M059J (cell line): Measurements from ENCODE around the gene GALNTL6. TPM values are rescaled to one million over a fixed set of nuclear protein-coding genes. Genes with fewer than 3 reads are reported as not detected.

Source experiments
- DNase-seq: peaks from one replicate; pipeline ENCODE4 v3.0.0-alpha.2; 2012; ENCODE audit warnings: low read depth
- total RNA-seq: library from RNA; depleted of rRNA; stranded (reverse); fragments of >200 nt; shearing (Covaris generic); gene quantifications from 2 replicates; pipeline ENCODE4 v1.2.3, GENCODE V29; 2014

The GALNTL6 gene
- total RNA-seq, 1 experiment from 2014 or later, result not detected

DNA sequence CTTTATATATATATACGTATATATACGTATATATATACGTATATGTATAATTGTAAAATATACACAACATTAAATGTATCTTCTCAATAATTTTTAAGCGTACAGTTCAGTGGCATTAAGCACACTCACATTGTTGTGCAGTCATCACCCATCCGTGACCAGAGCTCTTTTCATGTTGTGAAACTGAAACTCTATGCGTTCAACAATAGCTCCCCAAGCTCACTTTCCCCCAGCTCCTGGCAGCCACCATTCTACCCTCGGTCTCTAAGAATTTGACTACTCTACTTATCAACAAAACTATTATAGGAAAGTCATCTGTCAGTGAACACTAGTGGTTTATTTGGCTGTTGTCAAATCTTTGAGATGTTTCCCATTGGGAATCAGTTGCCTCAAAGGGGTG lies 733.6 kb downstream of the GALNTL6 start:
- no peak for DNase-seq

GRCh38 chr4:172547724-172548123 lies 734.5 kb downstream of the GALNTL6 start:
- no peak for DNase-seq

GRCh38 chr4:172553216-172553615 lies 740.0 kb downstream of the GALNTL6 start:
- DNase-seq, result no peak

GRCh38 chr4:172554588-172554987 lies 741.4 kb downstream of the GALNTL6 start:
- DNase-seq, result no peak

DNA sequence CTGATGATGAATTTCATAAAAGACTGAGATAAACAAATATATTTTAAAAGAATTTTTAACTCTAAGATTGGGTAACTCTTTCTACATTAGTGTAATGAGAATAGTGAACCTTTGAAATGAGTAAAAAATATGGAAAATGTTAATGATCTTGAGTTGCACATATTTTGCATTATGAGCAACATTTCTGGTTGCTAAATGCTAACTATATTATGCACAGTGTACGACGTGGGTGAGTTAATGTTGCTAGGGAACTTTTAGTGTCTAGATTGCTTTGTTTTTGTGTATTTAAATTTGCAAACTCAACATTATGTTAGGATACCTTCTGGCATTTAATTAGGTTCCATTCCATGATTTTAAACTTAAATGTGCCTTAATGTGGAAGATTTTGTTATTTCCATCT lies 742.5 kb downstream of the GALNTL6 start:
- no peak for DNase-seq

DNA sequence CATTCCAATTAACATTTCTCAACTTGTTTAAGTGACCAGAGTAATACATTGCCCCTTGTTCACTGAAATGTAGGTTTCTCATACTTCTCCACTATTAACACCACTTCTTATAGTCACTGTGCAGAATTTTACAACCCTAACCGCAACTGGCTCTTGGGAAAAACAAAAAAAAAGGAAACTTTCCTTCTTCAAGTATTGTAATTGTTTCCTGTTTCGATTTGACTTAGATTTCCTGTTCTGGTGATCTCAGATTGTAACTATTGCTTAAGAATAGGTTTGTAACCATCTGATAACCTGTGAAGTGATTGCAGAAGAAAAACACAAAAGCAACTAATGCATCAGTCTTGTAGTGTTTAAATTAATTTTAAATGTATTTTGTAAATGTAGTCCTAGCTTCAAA lies 760.7 kb downstream of the GALNTL6 start:
- DNase-seq, result no peak

- DNase-seq, result no peak
These were observed 765.5 kb downstream of the GALNTL6 start for GRCh38 chr4:172578712-172579111.

- no peak for DNase-seq
These were observed 771.6 kb downstream of the GALNTL6 start for GRCh38 chr4:172584816-172585215.

DNA sequence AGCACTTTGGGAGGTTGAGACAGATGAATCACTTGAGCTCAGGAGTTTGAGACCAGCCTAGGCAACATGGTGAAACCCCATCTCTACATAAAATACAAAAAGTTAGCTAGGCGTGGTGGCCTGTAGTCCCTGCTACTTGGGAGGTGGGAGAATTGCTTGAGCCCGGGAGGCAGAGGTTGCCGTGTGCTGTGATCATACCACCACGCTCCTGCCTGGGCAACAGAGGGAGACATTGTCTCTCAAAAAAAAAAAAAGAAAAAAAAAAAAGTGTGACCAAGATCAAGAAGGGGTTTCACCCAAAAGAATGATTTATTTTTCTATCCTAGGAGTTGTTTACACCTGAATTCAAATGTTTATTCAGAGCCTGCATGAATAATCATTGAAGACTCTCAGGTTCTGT lies 783.0 kb downstream of the GALNTL6 start:
- DNase-seq, result no peak

- DNase-seq, result no peak
These were observed 786.4 kb downstream of the GALNTL6 start for GRCh38 chr4:172599554-172599953.

GRCh38 chr4:172601195-172601594 lies 788.0 kb downstream of the GALNTL6 start:
- no peak for DNase-seq

- DNase-seq, result no peak
These were observed 806.0 kb downstream of the GALNTL6 start for GRCh38 chr4:172619218-172619617.

GRCh38 chr4:172619798-172620197 lies 806.6 kb downstream of the GALNTL6 start:
- DNase-seq, result no peak

- no peak for DNase-seq
These were observed 815.1 kb downstream of the GALNTL6 start for GRCh38 chr4:172628263-172628662.

GRCh38 chr4:172630280-172630679 lies 817.1 kb downstream of the GALNTL6 start:
- no peak for DNase-seq

- no peak for DNase-seq
These were observed 818.6 kb downstream of the GALNTL6 start for GRCh38 chr4:172631832-172632231.

DNA sequence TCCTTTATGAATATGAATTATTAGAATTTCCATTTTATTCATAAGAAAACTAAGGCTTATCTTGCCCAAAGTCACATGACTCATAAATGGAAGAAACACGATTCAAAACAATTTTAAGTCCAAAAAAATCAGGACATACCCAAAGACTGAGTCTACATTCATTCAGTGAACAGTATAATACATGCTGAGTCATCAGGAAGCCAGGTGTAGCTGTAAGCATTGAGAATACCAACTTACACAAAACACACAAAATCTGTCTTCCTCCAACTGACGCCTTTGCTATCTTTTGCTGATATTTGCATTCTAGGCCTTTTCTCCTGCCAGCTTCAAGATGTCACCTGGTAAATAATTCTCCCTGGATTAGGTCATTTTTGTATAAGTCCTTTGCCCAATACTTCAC lies 835.3 kb downstream of the GALNTL6 start:
- no peak for DNase-seq

GRCh38 chr4:172649143-172649542 lies 835.9 kb downstream of the GALNTL6 start:
- DNase-seq, result no peak

- DNase-seq, result no peak
These were observed 837.7 kb downstream of the GALNTL6 start for GRCh38 chr4:172650758-172651530.

- DNase-seq, result no peak
These were observed 838.8 kb downstream of the GALNTL6 start for GRCh38 chr4:172651961-172652360.

GRCh38 chr4:172652369-172652768 lies 839.2 kb downstream of the GALNTL6 start:
- no peak for DNase-seq

DNA sequence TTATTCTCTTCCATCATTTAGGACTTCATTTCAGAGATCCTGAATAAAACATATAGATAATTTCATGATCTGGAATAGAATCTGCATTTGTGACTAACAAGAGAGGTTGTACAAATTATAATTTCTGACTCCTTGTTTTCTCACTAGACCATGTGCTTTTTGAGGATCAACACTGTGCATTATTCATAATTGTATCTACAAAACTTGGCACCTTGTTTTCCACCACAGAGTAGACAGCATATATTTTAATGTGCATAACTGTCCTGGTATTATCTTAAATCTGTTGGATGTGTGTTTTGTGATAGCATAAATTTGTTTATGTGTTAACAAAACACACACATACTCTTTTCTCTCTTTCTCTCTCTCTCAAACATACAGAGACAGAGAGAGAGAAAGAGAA lies 840.5 kb downstream of the GALNTL6 start:
- DNase-seq, result no peak

DNA sequence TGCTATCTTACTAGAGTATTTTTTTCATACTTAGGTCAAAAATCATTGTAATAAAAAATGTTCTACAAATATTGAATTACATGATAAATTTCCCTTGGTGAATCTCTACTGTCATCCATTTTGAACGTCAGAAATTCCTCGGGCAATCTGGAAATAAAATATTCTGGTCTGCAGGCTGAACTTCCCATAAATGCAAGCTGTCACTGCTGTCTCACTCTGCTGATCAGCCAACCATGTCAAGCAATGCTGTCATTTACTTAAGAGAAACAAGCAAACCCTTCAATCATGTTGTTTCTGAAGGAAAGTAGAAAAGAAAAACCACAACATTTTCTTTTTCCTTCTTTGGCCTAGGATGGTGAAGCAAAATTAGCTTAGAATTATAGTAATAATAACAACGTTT lies 841.3 kb downstream of the GALNTL6 start:
- no peak for DNase-seq

DNA sequence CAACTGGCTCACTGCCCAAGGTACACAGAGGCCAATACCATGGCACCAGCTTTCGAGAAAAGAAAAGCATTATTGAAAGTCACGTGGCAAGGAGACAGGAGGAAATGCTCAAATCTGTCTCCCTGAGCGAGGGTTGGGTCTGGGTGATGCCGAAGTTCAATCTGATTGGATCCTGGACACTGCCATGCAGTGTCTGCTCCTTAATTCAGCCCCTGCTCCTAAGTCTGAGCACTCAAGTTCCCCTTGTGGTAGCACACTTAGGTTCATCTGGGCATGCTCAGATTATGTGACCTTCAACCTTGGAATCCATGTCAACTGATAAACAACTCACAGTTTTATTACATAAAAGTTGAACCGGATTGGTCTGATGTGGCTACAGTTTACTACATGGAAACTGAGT lies 842.9 kb downstream of the GALNTL6 start:
- no peak for DNase-seq
